ENCODE data around the gene FAM20B.
"Not testable (repeated sequence)": the region's sequence is repeated elsewhere in the genome, so short reads cannot be mapped to it uniquely, and the experiment has no call there.

DNA sequence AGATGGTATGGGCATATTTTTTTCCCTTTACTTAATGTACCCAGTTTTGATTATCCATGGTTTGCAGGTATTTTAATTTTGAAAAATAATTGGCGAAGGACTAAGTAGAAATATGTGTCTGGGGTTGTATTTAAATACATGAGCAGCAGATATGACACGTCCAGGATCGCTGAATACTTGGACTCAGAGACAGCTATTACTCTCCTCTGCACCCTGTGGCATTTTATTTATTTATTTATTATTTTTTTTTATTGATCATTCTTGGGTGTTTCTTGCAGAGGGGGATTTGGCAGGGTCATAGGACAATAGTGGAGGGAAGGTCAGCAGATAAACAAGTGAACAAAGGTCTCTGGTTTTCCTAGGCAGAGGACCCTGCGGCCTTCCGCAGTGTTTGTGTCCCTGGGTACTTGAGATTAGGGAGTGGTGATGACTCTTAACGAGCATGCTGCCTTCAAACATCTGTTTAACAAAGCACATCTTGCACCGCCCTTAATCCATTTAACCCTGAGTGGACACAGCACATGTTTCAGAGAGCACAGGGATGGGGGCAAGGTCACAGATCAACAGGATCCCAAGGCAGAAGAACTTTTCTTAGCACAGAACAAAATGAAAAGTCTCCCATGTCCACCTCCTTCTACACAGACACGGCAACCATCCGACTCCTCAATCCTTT lies 13.9 kb downstream of the FAM20B start:
- not testable (repeated sequence) for TF ChIP-seq YY1 (IDR thresholded peaks at IDR 0.05; ENCODE audit: insufficient read depth, insufficient read length); ZNF274 (IDR thresholded peaks at IDR 0.05; ENCODE audit: low read depth, low read length)

Data from NT2/D1 (cell line).